GM12878 (cell line): ENCODE results near the gene C19orf81. TPM values are rescaled to one million over a fixed set of nuclear protein-coding genes. Genes with fewer than 3 reads are reported as not detected.

Experiments used
- BCL11A ChIP-seq: IDR thresholded peaks from 2 replicates; pipeline ENCODE4 v1.6.1; 2011; ENCODE audit warnings: low read depth, low read length
- BCL3 ChIP-seq: IDR thresholded peaks from 2 replicates; pipeline ENCODE4 v1.6.1; 2011; ENCODE audit warnings: borderline replicate concordance, low read depth, mild to moderate bottlenecking, moderate library complexity, low read length; ENCODE audit not compliant: insufficient read depth, poor library complexity, severe bottlenecking
- BMI1 ChIP-seq: fragments of 450-650 bp; IDR thresholded peaks from 2 replicates; pipeline ENCODE4 v1.6.1; 2016; ENCODE audit warnings: mild to moderate bottlenecking, moderate library complexity, borderline replicate concordance
- CBX3 ChIP-seq: fragments of 200-600 bp; sonication (generic); IDR thresholded peaks from 2 replicates; pipeline ENCODE4 v1.6.1; 2016; ENCODE audit warnings: low read depth, borderline replicate concordance
- CREM ChIP-seq: IDR thresholded peaks from 2 replicates; pipeline ENCODE4 v1.6.1; 2014; ENCODE audit warnings: antibody characterized with exemption, low read depth
- E2F8 ChIP-seq: fragments of 450-650 bp; IDR thresholded peaks from 2 replicates; pipeline ENCODE4 v1.6.1; 2018; ENCODE audit warnings: mild to moderate bottlenecking, low read depth, moderate library complexity; ENCODE audit not compliant: partially characterized antibody
- EED ChIP-seq: sonication (generic); IDR thresholded peaks from 2 replicates; pipeline ENCODE4 v1.6.1; 2016; ENCODE audit warnings: antibody characterized with exemption, low read depth
- EP300 ChIP-seq, 2 experiments: fragments of 150-350 bp in 1 of 2; IDR thresholded peaks; 2 replicates each; pipeline ENCODE4 v1.6.1; 2011 to 2012; ENCODE audit warnings: low read depth in 2 of 2, low read length in 2 of 2, borderline replicate concordance in 1 of 2, improper control_type of control experiment in 1 of 2, inconsistent platforms in 1 of 2; ENCODE audit not compliant: control insufficient read depth in 1 of 2
- ETV6 ChIP-seq, 2 experiments: fragments of 450-650 bp in 1 of 2; IDR thresholded peaks in 1 of 2; conservative IDR thresholded peaks in 1 of 2; 2 replicates each; pipeline ENCODE4 v1.6.1; 2014; ENCODE audit warnings: antibody characterized with exemption in 1 of 2, borderline replicate concordance in 1 of 2, low read depth in 1 of 2, mild to moderate bottlenecking in 1 of 2, moderate library complexity in 1 of 2
- FOXK2 ChIP-seq: fragments of 450-650 bp; IDR thresholded peaks from 2 replicates; pipeline ENCODE4 v1.6.1; 2017; ENCODE audit warnings: mild to moderate bottlenecking, moderate library complexity
- FOXM1 ChIP-seq: IDR thresholded peaks from 2 replicates; pipeline ENCODE4 v1.6.1; 2012; ENCODE audit warnings: low read depth, mild to moderate bottlenecking, inconsistent platforms, low read length, moderate library complexity
- GATAD2B ChIP-seq: fragments of 450-650 bp; conservative IDR thresholded peaks from 2 replicates; pipeline ENCODE4 v1.6.1; 2017; ENCODE audit warnings: low read depth, mild to moderate bottlenecking, moderate library complexity
- IKZF2 ChIP-seq, 2 experiments: fragments of 450-650 bp; IDR thresholded peaks; 2 replicates each; pipeline ENCODE4 v1.6.1; 2017; ENCODE audit warnings: mild to moderate bottlenecking in 2 of 2, moderate library complexity in 2 of 2
- KDM1A ChIP-seq: fragments of 200-600 bp; sonication (generic); IDR thresholded peaks from 2 replicates; pipeline ENCODE4 v1.6.1; 2016; ENCODE audit warnings: borderline replicate concordance
- LARP7 ChIP-seq: fragments of 450-650 bp; IDR thresholded peaks from 2 replicates; pipeline ENCODE4 v1.6.1; 2017; ENCODE audit warnings: mild to moderate bottlenecking
- MEF2A ChIP-seq: IDR thresholded peaks from 2 replicates; pipeline ENCODE4 v1.6.1; 2011; ENCODE audit warnings: low read depth, mild to moderate bottlenecking, low read length, moderate library complexity; ENCODE audit not compliant: insufficient read depth
- MLLT1 ChIP-seq: fragments of 450-650 bp; IDR thresholded peaks from 2 replicates; pipeline ENCODE4 v1.6.1; 2016; ENCODE audit warnings: mild to moderate bottlenecking
- MYB ChIP-seq: fragments of 150-350 bp; IDR thresholded peaks from 2 replicates; pipeline ENCODE4 v1.6.1; 2014; ENCODE audit warnings: mild to moderate bottlenecking, low read depth, low read length, borderline replicate concordance
- PML ChIP-seq: IDR thresholded peaks from 2 replicates; pipeline ENCODE4 v1.6.1; 2012; ENCODE audit warnings: low read length, inconsistent platforms
- RCOR1 ChIP-seq: conservative IDR thresholded peaks from 2 replicates; pipeline ENCODE4 v1.6.1; 2012; ENCODE audit warnings: low read depth, low read length, improper control_type of control experiment
- SMARCA5 ChIP-seq: fragments of 450-650 bp; IDR thresholded peaks from 2 replicates; pipeline ENCODE4 v1.6.1; 2017; ENCODE audit warnings: mild to moderate bottlenecking
- SUPT20H ChIP-seq: IDR thresholded peaks from 2 replicates; pipeline ENCODE4 v1.6.1; 2011; ENCODE audit warnings: low read depth, mild to moderate bottlenecking, low read length, moderate library complexity, borderline replicate concordance; ENCODE audit not compliant: control insufficient read depth
- TCF3 ChIP-seq: IDR thresholded peaks from 2 replicates; pipeline ENCODE4 v1.6.1; 2012; ENCODE audit warnings: low read depth, mild to moderate bottlenecking, low read length, borderline replicate concordance; ENCODE audit not compliant: insufficient read depth
- YY1 ChIP-seq: IDR thresholded peaks from 2 replicates; pipeline ENCODE4 v1.6.1; 2011; ENCODE audit warnings: low read depth, mild to moderate bottlenecking, low read length
- polyA plus RNA-seq, 11 experiments: library from polyadenylated mRNA; depleted of rRNA in 4 of 11; unstranded in 6 of 11; stranded (reverse) in 5 of 11; fragments of >200 nt; fragmentation: Nextera tagmentation in 4 of 11; fragmentation: Illumina TruSeq in 1 of 11; extraction: Ambion mirVana in 4 of 11; extraction: Trizol in 1 of 11; gene quantifications; 1 replicate in 1 of 11; 2 replicates in 10 of 11; pipeline versions ENCODE4 v1.2.1 to v1.2.3, GENCODE V29; 2011 to 2016; ENCODE audit warnings: inconsistent platforms in 2 of 11, missing spikeins in 2 of 11, low read depth in 1 of 11
- total RNA-seq, 4 experiments: library from RNA; depleted of rRNA in 3 of 4; stranded (reverse); fragments of >200 nt in 3 of 4; fragmentation: Illumina TruSeq in 1 of 4; extraction: Trizol in 1 of 4; gene quantifications; 2 replicates each; pipeline versions ENCODE4 v1.2.1 to v1.2.3, GENCODE V29; 2013 to 2021

The C19orf81 gene
- total and polyA plus RNA-seq, 10 of the 15 experiments (the other 5 are each of a cell fraction or from before 2014, with no cell fraction given), result 0.69 TPM; not detected in 9

GRCh38 chr19:50679177-50680125 is 30.2 kb downstream of the C19orf81 start (continued):
- TF ChIP-seq TCF3 (no peak), LARP7 (no peak), EED (no peak), FOXK2 (no peak), IKZF2 (IDR thresholded peaks at IDR 0.05) (no peak), ETV6 (conservative IDR thresholded peaks at IDR 0.05 in 1 of 2, IDR thresholded peaks at IDR 0.05 in 1 of 2; ENCODE audit: borderline replicate concordance in 1 of 2, low read depth in 1 of 2) (no peak), E2F8 (peak; percentile 53), SMARCA5 (no peak), CREM (peak; percentile 98), MLLT1 (0 out of 2 replicates have a peak, but pooled peaks have one; percentile 21), GATAD2B (no peak), EP300 (IDR thresholded peaks at IDR 0.05; ENCODE audit: borderline replicate concordance in 1 of 2, control insufficient read depth in 1 of 2, low read depth in 2 of 2, low read length in 2 of 2) (no peak; a peak in 1 of 4 replicates), RCOR1 (no peak), PML (no peak), MYB (no peak), BCL3 (no peak), BMI1 (no peak), FOXM1 (no peak), BCL11A (no peak), MEF2A (no peak), CBX3 (no peak), KDM1A (no peak), YY1 (no peak), SUPT20H (no peak)
